Activated CD8-positive, alpha-beta T cell treated with anti-CD3 and anti-CD28 coated beads for 36 hours (primary cell): ENCODE measurements around the gene ERC2. TPM values are rescaled to one million over a fixed set of nuclear protein-coding genes. Genes with fewer than 3 reads are reported as not detected.

ENCODE experiments used
- ATAC-seq: fragments of 200-7000 bp; cut with Tn5 transposase; one replicate; pipeline ENCODE4 v1.10.0; 2021; ENCODE audit warnings: mild to moderate bottlenecking, moderate library complexity
- CTCF ChIA-PET: fragments of 350-600 bp; sonication (Branson Sonifier 250); formaldehyde crosslinking; loops from one replicate; lab custom pipeline; 2021; ENCODE audit warnings: antibody characterized with exemption; lab: Charles Lee
- POLR2A ChIA-PET: fragments of 350-600 bp; sonication (Branson Sonifier 250); formaldehyde crosslinking; loops from one replicate; lab custom pipeline; 2021; ENCODE audit warnings: antibody characterized with exemption; lab: Charles Lee
- DNase-seq: peaks from one replicate; pipeline ENCODE4 v3.0.0-alpha.2; 2020
- H3K27ac Mint-ChIP-seq: one replicate; pipeline ENCODE4 v1.8.0; 2021; ENCODE audit warnings: mild to moderate bottlenecking, mixed read lengths
- H3K27me3 Mint-ChIP-seq: one replicate; pipeline ENCODE4 v1.8.0; 2021; ENCODE audit warnings: mixed read lengths
- H3K36me3 Mint-ChIP-seq: one replicate; pipeline ENCODE4 v1.8.0; 2021; ENCODE audit warnings: low read depth, mixed read lengths
- H3K4me1 Mint-ChIP-seq: one replicate; pipeline ENCODE4 v1.8.0; 2021; ENCODE audit warnings: low read depth, mixed read lengths
- H3K4me3 Mint-ChIP-seq: one replicate; pipeline ENCODE4 v1.8.0; 2021; ENCODE audit warnings: mild to moderate bottlenecking, moderate library complexity, mixed read lengths
- H3K9me3 Mint-ChIP-seq: one replicate; pipeline ENCODE4 v1.8.0; 2021; ENCODE audit warnings: mixed read lengths
- CTCF ChIP-seq: fragments of 200-600 bp; IDR thresholded peaks from one replicate; pipeline ENCODE4 v1.8.0; 2022; ENCODE audit warnings: antibody characterized with exemption, mild to moderate bottlenecking
- intact Hi-C: fragments of 100-400 bp; cut with micrococcal nuclease; formaldehyde crosslinking; loops from one replicate; pipeline ENCODE4 v1.10.0; 2022
- total RNA-seq, 2 experiments: library from RNA; stranded (reverse); gene quantifications; one replicate each; pipeline ENCODE4 v1.2.3, GENCODE V29; 2021

Gene ERC2
- total RNA-seq, 2 experiments from 2014 or later, result 0.18 to 0.52 TPM

- DNase-seq, result no peak
- no peak overlapping the region for H3K4me3 Mint-ChIP-seq
- ChIA-PET POLR2A (no interaction called here), CTCF (no interaction called here)
- H3K27ac Mint-ChIP-seq, result no peak overlapping the region
- no peaks in the 10 kb centered on the region for H3K27me3 Mint-ChIP-seq
- ATAC-seq, result no peak
- no peaks in the 10 kb centered on the region for H3K9me3 Mint-ChIP-seq
- H3K36me3 Mint-ChIP-seq, result no peaks in the 10 kb centered on the region
- no peak for TF ChIP-seq CTCF
- intact Hi-C loops, result no loop called here
- peaks cover 3% of the 10 kb centered on the region for H3K4me1 Mint-ChIP-seq
Measured at GRCh38 chr3:56136514-56136913, 331.8 kb downstream of the ERC2 start.

- Mint-ChIP-seq H3K27me3 (no peaks in the 10 kb centered on the region), H3K4me3 (no peak overlapping the region), H3K27ac (no peak overlapping the region), H3K9me3 (no peaks in the 10 kb centered on the region), H3K36me3 (no peaks in the 10 kb centered on the region), H3K4me1 (peaks cover 3% of the 10 kb centered on the region)
- ChIA-PET CTCF (no interaction called here), POLR2A (interaction anchor here (0.5 kb wide), 1 partner anchor 1227 kb away, joined by 3 read pairs; no protein-coding TSS in a partner anchor)
- TF ChIP-seq CTCF, result no peak
- ATAC-seq (no peak), DNase-seq (no peak)
- intact Hi-C loops, result no loop called here
Measured at GRCh38 chr3:56135941-56136340, 332.3 kb downstream of the ERC2 start.

- Mint-ChIP-seq H3K9me3 (no peaks in the 10 kb centered on the region), H3K27me3 (no peaks in the 10 kb centered on the region), H3K27ac (no peak overlapping the region), H3K4me3 (no peak overlapping the region), H3K4me1 (peaks cover 3% of the 10 kb centered on the region), H3K36me3 (no peaks in the 10 kb centered on the region)
- intact Hi-C loops, result no loop called here
- ChIA-PET POLR2A (no interaction called here), CTCF (no interaction called here)
- no peak for TF ChIP-seq CTCF
- ATAC-seq (no peak), DNase-seq (no peak)
Measured at GRCh38 chr3:56133423-56133822, 334.8 kb downstream of the ERC2 start.

- H3K4me3 Mint-ChIP-seq, result no peak overlapping the region
- intact Hi-C loops, result no loop called here
- H3K4me1 Mint-ChIP-seq, result peaks cover 3% of the 10 kb centered on the region
Measured at GRCh38 chr3:56132762-56133161, 335.5 kb downstream of the ERC2 start.

More at GRCh38 chr3:56132762-56133161, 335.5 kb downstream of the ERC2 start:
- ATAC-seq (no peak), DNase-seq (no peak)
- no peaks in the 10 kb centered on the region for H3K9me3 Mint-ChIP-seq
- H3K27ac Mint-ChIP-seq, result no peak overlapping the region
- no peaks in the 10 kb centered on the region for H3K27me3 Mint-ChIP-seq
- POLR2A ChIA-PET, result no interaction called here
- CTCF ChIA-PET, result no interaction called here
- no peaks in the 10 kb centered on the region for H3K36me3 Mint-ChIP-seq
- TF ChIP-seq CTCF, result no peak
